Measurements from ENCODE around the gene DPP6.

Gene DPP6

GRCh38 chr7:154937837-154938236 is 885.6 kb downstream of the DPP6 start:
- TF ChIP-seq CTCF (conservative IDR thresholded peaks at IDR 0.05; ENCODE audit: control insufficient read depth, insufficient read depth, low read depth, low read length), result no peak

GRCh38 chr7:154942691-154943090 is 890.5 kb downstream of the DPP6 start:
- no peak for DNase-seq (ENCODE audit: low read depth)
- H3K4me3 ChIP-seq (ENCODE audit: control insufficient read depth, low read depth, low read length), result no peak overlapping the region
- TF ChIP-seq CTCF (conservative IDR thresholded peaks at IDR 0.05; ENCODE audit: control insufficient read depth, insufficient read depth, low read depth, low read length), result no peak

More at GRCh38 chr7:154937837-154938236, 885.6 kb downstream of the DPP6 start:
- DNase-seq (ENCODE audit: low read depth), result no peak
- H3K4me3 ChIP-seq (ENCODE audit: control insufficient read depth, low read depth, low read length), result no peak overlapping the region

Data from fibroblast of mammary gland (primary cell).